GM23338 (cell line): ENCODE results near the gene ALG6.

Experiments
- EZH2 ChIP-seq: fragments of 200-600 bp; sonication (generic); IDR thresholded peaks from one replicate; pipeline ENCODE4 v1.8.0; 2017; ENCODE audit warnings: antibody characterized with exemption, mild to moderate bottlenecking, low read depth; ENCODE audit not compliant: unreplicated experiment
- EZH2phosphoT487 ChIP-seq: fragments of 200-600 bp; sonication (generic); IDR thresholded peaks from one replicate; pipeline ENCODE4 v1.8.1; 2018; ENCODE audit warnings: antibody characterized with exemption; ENCODE audit not compliant: unreplicated experiment
- POLR2AphosphoS5 ChIP-seq: IDR thresholded peaks from 2 replicates; pipeline ENCODE4 v1.6.1; 2016; ENCODE audit warnings: antibody characterized with exemption, low read depth
- ZNF331 ChIP-seq: fragments of 250-450 bp; sonication (Bioruptor Pico); IDR thresholded peaks from 2 replicates; pipeline ENCODE4 v1.5.0; 2020; ENCODE audit warnings: low read depth, mild to moderate bottlenecking, moderate library complexity
- TF ChIP-seq, protein P1 (sequence below), 2 experiments: fragments of 200-600 bp in 1 of 2; sonication (generic) in 1 of 2; conservative IDR thresholded peaks; 2 replicates each; pipeline versions ENCODE4 v1.5.1 to v1.6.1; 2016 to 2017; ENCODE audit warnings: antibody characterized with exemption in 2 of 2, low read depth in 2 of 2, mild to moderate bottlenecking in 2 of 2, moderate library complexity in 1 of 2
- TF ChIP-seq, protein P2 (sequence below): IDR thresholded peaks from one replicate; pipeline ENCODE4 v1.6.1; 2018; ENCODE audit warnings: antibody characterized with exemption; ENCODE audit not compliant: unreplicated experiment

DNA sequence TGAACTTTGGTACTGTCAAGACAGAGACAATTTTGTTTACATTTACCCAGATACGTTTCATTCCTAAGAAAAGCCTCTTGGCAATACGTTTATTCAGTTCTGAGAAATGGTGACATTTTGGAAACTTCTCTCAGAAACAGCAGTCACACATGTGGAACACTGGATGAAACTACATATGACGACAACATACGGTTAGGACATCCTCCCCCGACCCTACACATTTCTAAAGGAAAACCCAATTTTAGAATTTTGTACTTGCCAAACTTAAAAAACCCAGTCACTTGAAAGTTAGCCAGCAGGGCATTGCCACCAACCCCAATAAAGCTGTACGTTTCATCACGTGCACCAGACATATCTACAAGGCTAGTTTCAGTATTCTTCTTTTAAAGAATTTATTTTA is 98.8 kb downstream of the ALG6 start:
- TF ChIP-seq EZH2phosphoT487 (no peak), ZNF331 (CRISPR knock-in tag) (no peak), POLR2AphosphoS5 (no peak), EZH2 (no peak)
- TF ChIP-seq, protein P1, sequence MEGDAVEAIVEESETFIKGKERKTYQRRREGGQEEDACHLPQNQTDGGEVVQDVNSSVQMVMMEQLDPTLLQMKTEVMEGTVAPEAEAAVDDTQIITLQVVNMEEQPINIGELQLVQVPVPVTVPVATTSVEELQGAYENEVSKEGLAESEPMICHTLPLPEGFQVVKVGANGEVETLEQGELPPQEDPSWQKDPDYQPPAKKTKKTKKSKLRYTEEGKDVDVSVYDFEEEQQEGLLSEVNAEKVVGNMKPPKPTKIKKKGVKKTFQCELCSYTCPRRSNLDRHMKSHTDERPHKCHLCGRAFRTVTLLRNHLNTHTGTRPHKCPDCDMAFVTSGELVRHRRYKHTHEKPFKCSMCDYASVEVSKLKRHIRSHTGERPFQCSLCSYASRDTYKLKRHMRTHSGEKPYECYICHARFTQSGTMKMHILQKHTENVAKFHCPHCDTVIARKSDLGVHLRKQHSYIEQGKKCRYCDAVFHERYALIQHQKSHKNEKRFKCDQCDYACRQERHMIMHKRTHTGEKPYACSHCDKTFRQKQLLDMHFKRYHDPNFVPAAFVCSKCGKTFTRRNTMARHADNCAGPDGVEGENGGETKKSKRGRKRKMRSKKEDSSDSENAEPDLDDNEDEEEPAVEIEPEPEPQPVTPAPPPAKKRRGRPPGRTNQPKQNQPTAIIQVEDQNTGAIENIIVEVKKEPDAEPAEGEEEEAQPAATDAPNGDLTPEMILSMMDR (conservative IDR thresholded peaks at IDR 0.05; ENCODE audit: low read depth in 2 of 2), result no peak
- TF ChIP-seq, protein P2, sequence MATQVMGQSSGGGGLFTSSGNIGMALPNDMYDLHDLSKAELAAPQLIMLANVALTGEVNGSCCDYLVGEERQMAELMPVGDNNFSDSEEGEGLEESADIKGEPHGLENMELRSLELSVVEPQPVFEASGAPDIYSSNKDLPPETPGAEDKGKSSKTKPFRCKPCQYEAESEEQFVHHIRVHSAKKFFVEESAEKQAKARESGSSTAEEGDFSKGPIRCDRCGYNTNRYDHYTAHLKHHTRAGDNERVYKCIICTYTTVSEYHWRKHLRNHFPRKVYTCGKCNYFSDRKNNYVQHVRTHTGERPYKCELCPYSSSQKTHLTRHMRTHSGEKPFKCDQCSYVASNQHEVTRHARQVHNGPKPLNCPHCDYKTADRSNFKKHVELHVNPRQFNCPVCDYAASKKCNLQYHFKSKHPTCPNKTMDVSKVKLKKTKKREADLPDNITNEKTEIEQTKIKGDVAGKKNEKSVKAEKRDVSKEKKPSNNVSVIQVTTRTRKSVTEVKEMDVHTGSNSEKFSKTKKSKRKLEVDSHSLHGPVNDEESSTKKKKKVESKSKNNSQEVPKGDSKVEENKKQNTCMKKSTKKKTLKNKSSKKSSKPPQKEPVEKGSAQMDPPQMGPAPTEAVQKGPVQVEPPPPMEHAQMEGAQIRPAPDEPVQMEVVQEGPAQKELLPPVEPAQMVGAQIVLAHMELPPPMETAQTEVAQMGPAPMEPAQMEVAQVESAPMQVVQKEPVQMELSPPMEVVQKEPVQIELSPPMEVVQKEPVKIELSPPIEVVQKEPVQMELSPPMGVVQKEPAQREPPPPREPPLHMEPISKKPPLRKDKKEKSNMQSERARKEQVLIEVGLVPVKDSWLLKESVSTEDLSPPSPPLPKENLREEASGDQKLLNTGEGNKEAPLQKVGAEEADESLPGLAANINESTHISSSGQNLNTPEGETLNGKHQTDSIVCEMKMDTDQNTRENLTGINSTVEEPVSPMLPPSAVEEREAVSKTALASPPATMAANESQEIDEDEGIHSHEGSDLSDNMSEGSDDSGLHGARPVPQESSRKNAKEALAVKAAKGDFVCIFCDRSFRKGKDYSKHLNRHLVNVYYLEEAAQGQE, result no peak
